Measurements from ENCODE around the gene FAM120A. TPM values are rescaled to one million over a fixed set of nuclear protein-coding genes. Genes with fewer than 3 reads are reported as not detected.

The FAM120A gene
- total and polyA plus RNA-seq, 9 of the 15 experiments (the other 6 are each of a cell fraction or from before 2014, with no cell fraction given): 8.7 to 71.0 (median 42.2) TPM

- TF ChIP-seq EWSR1 (IDR thresholded peaks at IDR 0.05; ENCODE audit: borderline replicate concordance, low read depth, partially characterized antibody) (no peak), RBM25 (IDR thresholded peaks at IDR 0.05; ENCODE audit: low read depth, low read length, severe bottlenecking) (no peak), NEUROD1 (IDR thresholded peaks at IDR 0.05; ENCODE audit: borderline replicate concordance, low read depth, low read length, partially characterized antibody) (no peak), MXI1 (IDR thresholded peaks at IDR 0.05; ENCODE audit: low read depth, low read length) (no peak), NFATC3 (IDR thresholded peaks at IDR 0.05) (no peak)
Observed at GRCh38 chr9:93595461-93595860, 144.0 kb downstream of the FAM120A start (continued).

- Histone ChIP-seq H4K20me1 (replicated peaks; ENCODE audit: control insufficient read depth, insufficient read depth, low read length) (peaks cover 17% of the 10 kb centered on the region; the same call in 1 of the 2 replicates), H3K9me3 (replicated peaks; ENCODE audit: control insufficient read depth, insufficient read depth, low read depth, low read length) (no peaks in the 10 kb centered on the region), H3K79me2 (ENCODE audit: control insufficient read depth, insufficient read depth, low read length) (peaks cover 29% of the 10 kb centered on the region), H3K4me2 (ENCODE audit: insufficient read depth, low read length) (no peak overlapping the region), H2AFZ (ENCODE audit: low read depth, low read length) (no peak overlapping the region), H3K27me3 (ENCODE audit: control insufficient read depth in 2 of 2, insufficient read depth in 2 of 2, low read length in 2 of 2) (no peaks in the 10 kb centered on the region), H3K9me1 (ENCODE audit: control insufficient read depth, insufficient read depth, low read length) (no peaks in the 10 kb centered on the region), H3K4me3 (no peak overlapping the region), H3K4me1 (replicated peaks in 1 of 2; ENCODE audit: control insufficient read depth in 2 of 2, insufficient read depth in 2 of 2, low read length in 2 of 2) (peaks cover 27 to 29% of the 10 kb centered on the region in 2 experiments), H3K27ac (ENCODE audit: extremely low read depth, low read depth, low read length) (no peak overlapping the region), H3K36me3 (ENCODE audit: control insufficient read depth, insufficient read depth, low read length) (no peaks in the 10 kb centered on the region), H3K9ac (ENCODE audit: insufficient read depth in 1 of 2, low read depth in 2 of 2, low read length in 2 of 2) (no peak overlapping the region)
- in situ Hi-C loops (cut with MboI) (no loop called here), intact Hi-C loops (cut with micrococcal nuclease) (no loop called here)
- no peak for ATAC-seq
- POLR2A ChIA-PET: interaction anchor here (0.6 kb wide), 1 partner anchor 144 kb away, joined by 3 read pairs; no protein-coding TSS in a partner anchor
- no TSS peak for BruUV-seq (replicated peaks)
- WGBS (ENCODE audit: insufficient coverage, low coverage, missing lambda C conversion rate): 84% methylated on average over 4 of the region's 5 CpGs
- no peak for FAIRE-seq
- CTCF ChIA-PET (ENCODE audit: low intra/inter-chr PET ratio): no interaction called here
- TF ChIP-seq ZNF395 (CRISPR knock-in tag; IDR thresholded peaks at IDR 0.05) (no peak), ZNF316 (IDR thresholded peaks at IDR 0.05) (peak; percentile 42; the same call in 1 of the 2 replicates), CBX5 (IDR thresholded peaks at IDR 0.05; ENCODE audit: borderline replicate concordance, low read depth) (no peak)
- DNase-seq (ENCODE audit: extremely low read depth in 1 of 4, low spot score in 3 of 4): no peak
Observed at GRCh38 chr9:93595861-93596365, 144.4 kb downstream of the FAM120A start.
